NOMO-1 (cell line): ENCODE measurements around the gene LIMS1.
"Not testable (repeated sequence)": the region's sequence is repeated elsewhere in the genome, so short reads cannot be mapped to it uniquely, and the experiment has no call there.

Experiments used
- DNase-seq, 2 experiments: peaks; one replicate each; lab custom pipeline; 2025; ENCODE audit not compliant: unreplicated experiment in 2 of 2; lab: John Stamatoyannopoulos, UW

LIMS1 gene

GRCh38 chr2:108630567-108631405 is 96.5 kb downstream of the LIMS1 start:
- no peak for DNase-seq

- DNase-seq = no peak
These were observed 98.3 kb downstream of the LIMS1 start for GRCh38 chr2:108632332-108633160.

GRCh38 chr2:108633409-108633808 is 99.1 kb downstream of the LIMS1 start:
- DNase-seq = no peak

GRCh38 chr2:108634011-108634410 is 99.7 kb downstream of the LIMS1 start:
- no peak for DNase-seq

- DNase-seq = no peak
These were observed 100.4 kb downstream of the LIMS1 start for GRCh38 chr2:108634576-108635160.

- DNase-seq = no peak
These were observed 101.5 kb downstream of the LIMS1 start for GRCh38 chr2:108635630-108636354.

GRCh38 chr2:108637304-108637669 is 103.0 kb downstream of the LIMS1 start:
- DNase-seq = peak in 1 of 2 experiments; percentile 36

GRCh38 chr2:108640731-108641130 is 106.5 kb downstream of the LIMS1 start:
- DNase-seq = peak; percentile 8 to 70

GRCh38 chr2:108641756-108642155 is 107.5 kb downstream of the LIMS1 start:
- no peak for DNase-seq

GRCh38 chr2:108643261-108643849 is 109.1 kb downstream of the LIMS1 start:
- DNase-seq = no peak

- DNase-seq = not testable (repeated sequence)
These were observed 109.6 kb downstream of the LIMS1 start for GRCh38 chr2:108643862-108644261.

- not testable (repeated sequence) for DNase-seq
These were observed 110.2 kb downstream of the LIMS1 start for GRCh38 chr2:108644446-108644845.

- not testable (repeated sequence) for DNase-seq
These were observed 114.5 kb downstream of the LIMS1 start for GRCh38 chr2:108648796-108649195.

GRCh38 chr2:108650465-108650864 is 116.2 kb downstream of the LIMS1 start:
- not testable (repeated sequence) for DNase-seq

- DNase-seq = not testable (repeated sequence)
These were observed 117.2 kb downstream of the LIMS1 start for GRCh38 chr2:108651468-108651867.

- peak; percentile 81 to 88 for DNase-seq
These were observed 118.1 kb downstream of the LIMS1 start for GRCh38 chr2:108652187-108652931.

GRCh38 chr2:108653425-108653824 is 119.2 kb downstream of the LIMS1 start:
- DNase-seq = not testable (repeated sequence)

- DNase-seq = not testable (repeated sequence)
These were observed 119.6 kb downstream of the LIMS1 start for GRCh38 chr2:108653849-108654248.

- DNase-seq = not testable (repeated sequence)
These were observed 120.4 kb downstream of the LIMS1 start for GRCh38 chr2:108654521-108655125.
